Kidney (tissue), 14 donors: ENCODE data around the gene GHRH. TPM values are rescaled to one million over a fixed set of nuclear protein-coding genes. Genes with fewer than 3 reads are reported as not detected.

Experiments
- DNase-seq, 5 donors: peaks; one replicate each; pipeline ENCODE4 v3.0.0-alpha.2; 2013 to 2020
- FAIRE-seq: peaks from 2 replicates; lab custom pipeline; 2012; peaks lifted over from hg19 to GRCh38; lab: Jason Lieb, UNC
- H3K27ac ChIP-seq, 2 donors: one replicate each; pipeline ENCODE4 v1.7.0; 2013; ENCODE audit warnings: low read depth in 2 of 2, low read length in 2 of 2, inconsistent platforms in 1 of 2
- H3K27me3 ChIP-seq: one replicate; pipeline ENCODE4 v1.7.1; 2013; ENCODE audit warnings: low read length, inconsistent platforms; ENCODE audit not compliant: control insufficient read depth, insufficient read depth
- H3K36me3 ChIP-seq, 3 donors: one replicate each; pipeline versions ENCODE4 v1.7.0 to v1.7.1; 2013; ENCODE audit warnings: low read length in 3 of 3, control low read depth in 1 of 3, inconsistent platforms in 1 of 3; ENCODE audit not compliant: insufficient read depth in 3 of 3, control insufficient read depth in 2 of 3
- H3K4me1 ChIP-seq, 3 donors: one replicate each; pipeline versions ENCODE4 v1.7.0 to v1.7.1; 2013; ENCODE audit warnings: low read length in 3 of 3, inconsistent platforms in 1 of 3, low read depth in 1 of 3; ENCODE audit not compliant: control insufficient read depth in 2 of 3, insufficient read depth in 2 of 3
- H3K4me3 ChIP-seq, 3 donors: one replicate each; pipeline versions ENCODE4 v1.7.0 to v1.8.1; 2013; ENCODE audit warnings: low read length in 3 of 3, control low read depth in 1 of 3, inconsistent platforms in 1 of 3
- H3K9ac ChIP-seq, 3 donors: one replicate each; pipeline versions ENCODE4 v1.7.0 to v1.7.1; 2013; ENCODE audit warnings: low read length in 3 of 3, control low read depth in 1 of 3, inconsistent platforms in 1 of 3
- H3K9me3 ChIP-seq, 3 donors: one replicate each; pipeline versions ENCODE4 v1.7.0 to v1.7.1; 2013; ENCODE audit warnings: low read length in 3 of 3, control low read depth in 1 of 3, inconsistent platforms in 1 of 3; ENCODE audit not compliant: control insufficient read depth in 2 of 3, insufficient read depth in 1 of 3
- intact Hi-C: fragments of 100-400 bp; cut with DNase I; formaldehyde crosslinking; loops from one replicate; pipeline ENCODE4 v1.11.1; 2022
- polyA plus RNA-seq: library from polyadenylated mRNA; stranded (reverse); fragments of 350-450 nt; fragmentation: Illumina TruSeq; extraction: RNeasy Lipid Tissue Mini Kit (QIAGEN cat#74804); gene quantifications from one replicate; pipeline ENCODE4 v1.2.3, GENCODE V29; 2014; ENCODE audit warnings: low read depth, low replicate concordance; ENCODE audit not compliant: insufficient read depth
- total RNA-seq: library from RNA; stranded (reverse); fragmentation: NEBNext Ultra II Directional; extraction: Animal tissue kit (Norgen Biotek cat#: 25700); gene quantifications from one replicate; pipeline ENCODE4 v1.2.1, GENCODE V29; 2021
- TF ChIP-seq, protein P1 (sequence below): IDR thresholded peaks from 3 replicates; pipeline ENCODE4 v1.5.1; 2012; ENCODE audit warnings: mild to moderate bottlenecking, moderate library complexity, borderline replicate concordance; ENCODE audit not compliant: insufficient read depth; ENCODE audit errors: extremely low read depth
- donor health status: control.
- donor health status: control.
- donor health status: control.
- donor health status: control.
- donor health status: control.
- donor health status: DM: yes; HTN: yes; CAD: no.
- donor health status: Normal renal cell carcinoma (clear cell type).

GHRH gene
- total and polyA plus RNA-seq, 2 donors from 2014 or later = not detected

DNA sequence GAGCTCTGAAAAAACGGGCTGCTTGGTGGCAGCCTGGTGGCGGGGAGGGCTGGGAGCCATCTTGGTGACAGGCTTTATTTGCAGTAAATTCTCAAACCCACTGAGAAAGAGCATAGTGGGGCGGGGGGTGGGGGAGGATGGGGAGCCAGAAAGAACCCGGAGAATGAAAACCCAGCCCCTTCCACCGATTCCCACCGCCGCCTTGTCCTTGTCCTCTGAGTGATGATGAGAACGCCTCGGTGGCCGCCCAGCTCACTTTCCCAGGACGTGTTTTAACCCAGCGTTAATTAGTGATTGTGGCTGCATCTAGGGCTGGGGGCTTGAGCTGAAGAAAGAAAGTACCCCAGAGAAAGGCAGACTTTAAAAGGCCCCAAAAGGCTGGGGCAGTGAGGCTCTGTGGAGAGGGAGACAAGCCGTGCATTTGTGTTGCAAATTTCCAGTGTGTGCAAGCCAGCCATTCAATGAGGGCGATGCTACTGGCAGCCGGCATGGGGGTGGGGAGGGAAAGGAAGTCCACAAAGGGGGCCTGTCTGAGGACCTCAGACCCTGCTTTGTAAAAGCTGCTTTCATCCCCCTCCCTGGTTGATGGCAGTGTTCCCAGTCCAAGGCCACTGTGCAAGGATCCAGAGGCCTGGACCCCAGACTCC, 6.2 kb upstream of the GHRH start:
- intact Hi-C loops = loop anchor here (5.0 kb wide), 1 partner anchor 265 kb away; no protein-coding TSS in a partner anchor
- TF ChIP-seq, protein P1, sequence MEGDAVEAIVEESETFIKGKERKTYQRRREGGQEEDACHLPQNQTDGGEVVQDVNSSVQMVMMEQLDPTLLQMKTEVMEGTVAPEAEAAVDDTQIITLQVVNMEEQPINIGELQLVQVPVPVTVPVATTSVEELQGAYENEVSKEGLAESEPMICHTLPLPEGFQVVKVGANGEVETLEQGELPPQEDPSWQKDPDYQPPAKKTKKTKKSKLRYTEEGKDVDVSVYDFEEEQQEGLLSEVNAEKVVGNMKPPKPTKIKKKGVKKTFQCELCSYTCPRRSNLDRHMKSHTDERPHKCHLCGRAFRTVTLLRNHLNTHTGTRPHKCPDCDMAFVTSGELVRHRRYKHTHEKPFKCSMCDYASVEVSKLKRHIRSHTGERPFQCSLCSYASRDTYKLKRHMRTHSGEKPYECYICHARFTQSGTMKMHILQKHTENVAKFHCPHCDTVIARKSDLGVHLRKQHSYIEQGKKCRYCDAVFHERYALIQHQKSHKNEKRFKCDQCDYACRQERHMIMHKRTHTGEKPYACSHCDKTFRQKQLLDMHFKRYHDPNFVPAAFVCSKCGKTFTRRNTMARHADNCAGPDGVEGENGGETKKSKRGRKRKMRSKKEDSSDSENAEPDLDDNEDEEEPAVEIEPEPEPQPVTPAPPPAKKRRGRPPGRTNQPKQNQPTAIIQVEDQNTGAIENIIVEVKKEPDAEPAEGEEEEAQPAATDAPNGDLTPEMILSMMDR = no peak
- no peak for FAIRE-seq

DNA sequence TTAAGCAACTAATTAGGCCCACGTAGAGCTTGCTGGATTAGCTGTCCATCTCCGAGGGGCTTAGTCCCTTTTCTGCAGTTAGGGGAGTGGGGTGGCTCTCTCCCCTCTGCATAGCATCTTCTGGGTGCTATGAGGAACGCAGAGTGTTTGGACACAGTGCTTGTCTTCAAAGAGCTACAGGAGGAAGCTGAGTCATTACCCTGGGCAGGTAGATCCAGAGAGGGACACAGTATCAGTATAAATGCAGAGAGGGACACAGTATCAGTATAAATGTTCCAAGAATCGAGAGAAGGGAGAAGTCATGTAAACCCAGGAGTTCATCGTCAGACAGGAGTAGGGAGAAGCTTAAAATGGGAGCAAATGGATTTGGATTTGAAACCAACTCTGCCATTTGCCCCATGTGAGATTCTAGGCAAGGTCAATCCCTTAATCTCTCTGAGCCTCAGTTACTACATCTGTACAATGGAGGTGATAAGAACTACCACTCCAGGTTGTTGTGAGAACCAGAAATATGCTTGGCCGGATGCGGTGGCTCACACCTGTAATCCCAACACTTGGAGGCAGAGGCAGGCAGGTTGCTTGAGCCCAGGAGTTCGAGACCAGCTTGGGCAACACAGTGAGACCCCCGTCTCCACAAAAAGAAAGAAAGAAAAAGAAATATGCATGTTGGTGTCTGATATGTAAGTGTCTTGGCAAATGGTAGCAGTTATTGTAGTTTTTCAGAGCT, 5.5 kb upstream of the GHRH start:
- H3K27me3 ChIP-seq = no peaks in the 10 kb centered on the region
- no peaks in the 10 kb centered on the region for H3K36me3 ChIP-seq
- intact Hi-C loops = loop anchor here (5.0 kb wide), 1 partner anchor 265 kb away; no protein-coding TSS in a partner anchor
- no peaks in the 10 kb centered on the region for H3K4me1 ChIP-seq
- DNase-seq (peak in 1 of 5 donors; percentile 29), FAIRE-seq (no peak)
- no peak overlapping the region for H3K4me3 ChIP-seq
- H3K27ac ChIP-seq = no peak overlapping the region
- no peaks in the 10 kb centered on the region for H3K9me3 ChIP-seq
- no peak overlapping the region for H3K9ac ChIP-seq
- TF ChIP-seq, protein P1 = no peak

More for the DNA sequence above, 6.2 kb upstream of the GHRH start:
- Histone ChIP-seq H3K4me3 (no peak overlapping the region), H3K36me3 (no peaks in the 10 kb centered on the region), H3K27me3 (no peaks in the 10 kb centered on the region), H3K27ac (no peak overlapping the region), H3K4me1 (no peaks in the 10 kb centered on the region), H3K9ac (no peak overlapping the region), H3K9me3 (no peaks in the 10 kb centered on the region)
- no peak for DNase-seq

DNA sequence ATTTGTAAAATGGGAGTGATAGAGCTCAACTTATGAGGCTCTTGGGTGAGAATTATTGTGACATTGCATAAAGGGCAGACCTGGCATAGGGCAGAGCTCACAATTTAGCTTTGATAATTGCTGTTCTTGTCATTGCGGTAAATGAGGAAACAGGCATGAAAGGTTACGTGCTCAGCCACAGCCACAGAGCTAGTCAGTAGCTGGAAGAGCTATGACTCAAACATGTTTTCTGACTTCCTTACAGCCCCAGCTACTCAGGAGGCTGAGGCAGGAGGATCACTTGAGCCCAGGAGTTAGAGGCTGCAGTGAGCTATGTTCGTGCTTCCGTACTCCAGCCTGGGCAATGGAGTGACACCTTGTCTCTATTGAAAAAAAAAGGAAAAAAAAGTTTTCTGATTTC, 3.5 kb upstream of the GHRH start:
- Histone ChIP-seq H3K9ac (no peak overlapping the region), H3K9me3 (no peaks in the 10 kb centered on the region), H3K4me3 (no peak overlapping the region), H3K4me1 (no peaks in the 10 kb centered on the region), H3K27ac (no peak overlapping the region), H3K36me3 (no peaks in the 10 kb centered on the region), H3K27me3 (no peaks in the 10 kb centered on the region)
- DNase-seq (peak in 1 of 5 donors; percentile 3), FAIRE-seq (no peak)
- intact Hi-C loops = loop anchor here (5.0 kb wide), 1 partner anchor 267 kb away; no protein-coding TSS in a partner anchor
- TF ChIP-seq, protein P1 = no peak
